Neural progenitor cell (in vitro differentiated cells): ENCODE data around the gene ZNF641. TPM values are rescaled to one million over a fixed set of nuclear protein-coding genes. Genes with fewer than 3 reads are reported as not detected.

Source experiments
- DNase-seq: peaks from one replicate; pipeline ENCODE4 v3.0.0-alpha.2; 2016; ENCODE audit warnings: low spot score
- H2AFZ ChIP-seq: fragments of 200-600 bp; sonication (generic); replicated peaks from 2 replicates; pipeline ENCODE4 v1.6.1; 2016; ENCODE audit warnings: antibody characterized with exemption
- H3F3A ChIP-seq: fragments of 200-600 bp; sonication (generic); 2 replicates; pipeline ENCODE4 v1.6.1; 2016; ENCODE audit warnings: antibody characterized with exemption, low read depth
- H3K27ac ChIP-seq: fragments of 200-600 bp; sonication (generic); 2 replicates; pipeline ENCODE4 v1.5.1; 2016; ENCODE audit warnings: mild to moderate bottlenecking
- H3K27me3 ChIP-seq: fragments of 200-600 bp; sonication (generic); 2 replicates; pipeline ENCODE4 v1.6.1; 2016; ENCODE audit warnings: mild to moderate bottlenecking, moderate library complexity
- H3K36me3 ChIP-seq: fragments of 200-600 bp; sonication (generic); 2 replicates; pipeline ENCODE4 v1.5.1; 2016
- H3K4me1 ChIP-seq: fragments of 200-600 bp; sonication (generic); 2 replicates; pipeline ENCODE4 v1.6.1; 2016; ENCODE audit warnings: mixed run types
- H3K4me2 ChIP-seq: fragments of 200-600 bp; sonication (generic); 2 replicates; pipeline ENCODE4 v1.6.1; 2016
- H3K4me3 ChIP-seq: fragments of 200-600 bp; sonication (generic); 2 replicates; pipeline ENCODE4 v1.5.1; 2016
- H3K79me2 ChIP-seq: fragments of 200-600 bp; sonication (generic); 2 replicates; pipeline ENCODE4 v1.6.1; 2016; ENCODE audit warnings: low read depth
- H3K9ac ChIP-seq: fragments of 200-600 bp; sonication (generic); 2 replicates; pipeline ENCODE4 v1.6.1; 2016
- H3K9me3 ChIP-seq: fragments of 200-600 bp; sonication (generic); 2 replicates; pipeline ENCODE4 v1.5.1; 2016; ENCODE audit warnings: low read depth
- H4K20me1 ChIP-seq: fragments of 200-600 bp; sonication (generic); 2 replicates; pipeline ENCODE4 v1.6.1; 2016; ENCODE audit warnings: low read depth
- H3K27ac Mint-ChIP-seq: 3 replicates; pipeline ENCODE4 v1.8.0; 2021; ENCODE audit warnings: mixed read lengths
- H3K27me3 Mint-ChIP-seq: 2 replicates; pipeline ENCODE4 v1.8.0; 2022; ENCODE audit warnings: low read depth, mild to moderate bottlenecking, inconsistent platforms, moderate library complexity, mixed read lengths; ENCODE audit not compliant: insufficient read depth
- H3K36me3 Mint-ChIP-seq: 3 replicates; pipeline ENCODE4 v1.8.0; 2021; ENCODE audit warnings: mixed read lengths
- H3K4me1 Mint-ChIP-seq: 3 replicates; pipeline ENCODE4 v1.8.0; 2021; ENCODE audit warnings: mixed read lengths
- H3K4me3 Mint-ChIP-seq: 3 replicates; pipeline ENCODE4 v1.8.0; 2021; ENCODE audit warnings: mild to moderate bottlenecking, moderate library complexity, mixed read lengths
- H3K9me3 Mint-ChIP-seq: 3 replicates; pipeline ENCODE4 v1.8.0; 2020; ENCODE audit warnings: mixed read lengths
- CTCF ChIP-seq: fragments of 200-600 bp; sonication (generic); IDR thresholded peaks from 2 replicates; pipeline ENCODE4 v1.5.1; 2017; ENCODE audit warnings: antibody characterized with exemption, mild to moderate bottlenecking
- EZH2 ChIP-seq: fragments of 200-600 bp; sonication (generic); IDR thresholded peaks from 2 replicates; pipeline ENCODE4 v1.6.1; 2017; ENCODE audit warnings: antibody characterized with exemption, mild to moderate bottlenecking, moderate library complexity
- EZH2phosphoT487 ChIP-seq: fragments of 200-600 bp; sonication (generic); IDR thresholded peaks from 2 replicates; pipeline ENCODE4 v1.6.1; 2017; ENCODE audit warnings: antibody characterized with exemption
- total RNA-seq: library from RNA; depleted of rRNA; stranded (reverse); fragments of >200 nt; gene quantifications from 2 replicates; pipeline ENCODE4 v1.2.3, GENCODE V29; 2015; ENCODE audit warnings: low replicate concordance

ZNF641 gene
- total RNA-seq, 1 donor from 2014 or later, result 21.7 TPM

- no peak for DNase-seq
- Histone ChIP-seq H3K9ac (no peak overlapping the region), H3K4me3 (no peak overlapping the region), H3K9me3 (no peaks in the 10 kb centered on the region), H3K4me1 (no peaks in the 10 kb centered on the region), H3K79me2 (no peaks in the 10 kb centered on the region), H3K4me2 (no peak overlapping the region), H3K27me3 (peaks cover 18% of the 10 kb centered on the region), H3K27ac (no peak overlapping the region), H3K36me3 (no peaks in the 10 kb centered on the region), H3F3A (no peaks in the 10 kb centered on the region), H2AFZ (no peak overlapping the region), H4K20me1 (no peaks in the 10 kb centered on the region)
- no peaks in the 10 kb centered on the region for H3K4me1 Mint-ChIP-seq
- no peaks in the 10 kb centered on the region for H3K27me3 Mint-ChIP-seq
- no peaks in the 10 kb centered on the region for H3K36me3 Mint-ChIP-seq
- H3K4me3 Mint-ChIP-seq, result no peak overlapping the region
- TF ChIP-seq EZH2 (no peak), EZH2phosphoT487 (no peak)
- H3K9me3 Mint-ChIP-seq, result no peaks in the 10 kb centered on the region
- no peak overlapping the region for H3K27ac Mint-ChIP-seq
Measured at GRCh38 chr12:48377646-48378045, 26.9 kb upstream of the ZNF641 start.

DNA sequence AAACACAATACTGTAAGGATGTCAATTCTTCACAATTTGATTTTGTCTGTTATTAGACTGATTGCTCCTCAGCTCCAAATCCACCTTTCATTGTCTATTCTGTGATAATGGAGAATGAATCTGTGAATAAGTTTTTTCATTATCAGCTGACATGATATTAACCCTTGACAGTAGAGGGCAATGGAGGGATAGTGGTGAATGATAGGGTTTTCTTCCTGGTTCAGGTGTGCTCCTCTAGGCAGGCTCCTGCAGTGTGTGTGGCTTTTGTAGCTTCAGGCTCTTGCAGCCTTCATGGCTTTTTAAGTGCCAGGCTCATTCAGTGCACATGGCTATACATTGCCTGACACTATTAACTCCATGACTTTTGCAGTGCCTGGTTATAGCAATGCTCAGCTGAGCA is 23.4 kb upstream of the ZNF641 start:
- Histone ChIP-seq H3F3A (no peaks in the 10 kb centered on the region), H3K79me2 (no peaks in the 10 kb centered on the region), H3K9ac (no peak overlapping the region), H3K4me2 (no peak overlapping the region), H3K4me3 (no peak overlapping the region), H3K27me3 (peaks cover 36% of the 10 kb centered on the region), H3K9me3 (no peaks in the 10 kb centered on the region), H2AFZ (no peak overlapping the region), H4K20me1 (no peaks in the 10 kb centered on the region), H3K4me1 (no peaks in the 10 kb centered on the region), H3K27ac (no peak overlapping the region), H3K36me3 (no peaks in the 10 kb centered on the region)
- no peaks in the 10 kb centered on the region for H3K9me3 Mint-ChIP-seq
- no peaks in the 10 kb centered on the region for H3K4me1 Mint-ChIP-seq
- no peak for DNase-seq
- TF ChIP-seq EZH2 (no peak), EZH2phosphoT487 (no peak), CTCF (no peak)
- H3K36me3 Mint-ChIP-seq, result no peaks in the 10 kb centered on the region
- H3K4me3 Mint-ChIP-seq, result no peak overlapping the region
- H3K27me3 Mint-ChIP-seq, result no peaks in the 10 kb centered on the region
- no peak overlapping the region for H3K27ac Mint-ChIP-seq

DNA sequence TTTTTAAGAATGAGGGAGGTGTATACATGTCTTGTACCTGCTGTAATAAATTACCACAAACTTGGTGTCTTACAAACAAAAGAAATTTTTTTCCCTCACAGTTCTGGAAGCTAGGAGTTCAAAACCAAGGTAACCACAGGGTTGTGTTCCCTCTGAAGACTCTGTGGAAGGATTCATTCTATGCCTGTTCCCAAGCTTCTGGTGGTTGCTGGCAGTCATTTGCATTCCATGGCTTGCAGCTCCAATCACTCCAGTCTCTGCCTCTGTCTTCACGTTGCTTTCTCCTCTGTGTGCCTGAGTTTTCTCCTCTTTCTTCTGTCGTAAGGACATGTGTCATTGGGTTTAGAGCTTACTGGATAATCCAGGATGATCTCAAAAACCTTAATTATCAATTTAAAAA is 15.4 kb upstream of the ZNF641 start:
- Mint-ChIP-seq H3K27me3 (no peaks in the 10 kb centered on the region), H3K4me1 (no peaks in the 10 kb centered on the region), H3K27ac (no peak overlapping the region), H3K36me3 (no peaks in the 10 kb centered on the region), H3K9me3 (no peaks in the 10 kb centered on the region), H3K4me3 (no peak overlapping the region)
- Histone ChIP-seq H3F3A (peaks cover 7% of the 10 kb centered on the region), H3K4me3 (no peak overlapping the region), H3K9ac (no peak overlapping the region), H4K20me1 (no peaks in the 10 kb centered on the region), H3K36me3 (no peaks in the 10 kb centered on the region), H3K79me2 (no peaks in the 10 kb centered on the region), H3K4me1 (peaks cover 7% of the 10 kb centered on the region), H3K9me3 (no peaks in the 10 kb centered on the region), H3K4me2 (no peak overlapping the region), H3K27me3 (peaks cover 11% of the 10 kb centered on the region), H3K27ac (no peak overlapping the region), H2AFZ (peak overlapping the region; percentile 14)
- TF ChIP-seq EZH2phosphoT487 (no peak), CTCF (no peak)
- peak; percentile 17 for DNase-seq

- no peaks in the 10 kb centered on the region for H3K9me3 ChIP-seq
- H2AFZ ChIP-seq, result no peak overlapping the region
- H3K36me3 ChIP-seq, result no peaks in the 10 kb centered on the region
- DNase-seq, result no peak
- H3K4me1 ChIP-seq, result peaks cover 7% of the 10 kb centered on the region
- H3K4me3 ChIP-seq, result no peak overlapping the region
- no peaks in the 10 kb centered on the region for H4K20me1 ChIP-seq
- Mint-ChIP-seq H3K36me3 (no peaks in the 10 kb centered on the region), H3K27me3 (no peaks in the 10 kb centered on the region), H3K9me3 (no peaks in the 10 kb centered on the region), H3K27ac (no peak overlapping the region), H3K4me1 (no peaks in the 10 kb centered on the region), H3K4me3 (no peak overlapping the region)
- H3K27me3 ChIP-seq, result no peaks in the 10 kb centered on the region
- no peak overlapping the region for H3K27ac ChIP-seq
- H3K79me2 ChIP-seq, result no peaks in the 10 kb centered on the region
- no peak for TF ChIP-seq CTCF
- no peak for TF ChIP-seq EZH2
- no peak for TF ChIP-seq EZH2phosphoT487
- peaks cover 7% of the 10 kb centered on the region for H3F3A ChIP-seq
- no peak overlapping the region for H3K9ac ChIP-seq
- H3K4me2 ChIP-seq, result no peak overlapping the region
Measured at GRCh38 chr12:48361664-48362339, 11.1 kb upstream of the ZNF641 start.
